ENCODE measurements around the gene WDR91.
"Not testable (repeated sequence)": the region's sequence is repeated elsewhere in the genome, so short reads cannot be mapped to it uniquely, and the experiment has no call there.

The WDR91 gene

GRCh38 chr7:135178364-135178763 is 33.0 kb downstream of the WDR91 start:
- no peak for DNase-seq

- DNase-seq: no peak
Observed at GRCh38 chr7:135177028-135177696, 34.2 kb downstream of the WDR91 start.

- no peak for DNase-seq
Observed at GRCh38 chr7:135175931-135176330, 35.4 kb downstream of the WDR91 start.

GRCh38 chr7:135174941-135175340 is 36.4 kb downstream of the WDR91 start:
- no peak for DNase-seq

GRCh38 chr7:135173916-135174315 is 37.4 kb downstream of the WDR91 start:
- DNase-seq: not testable (repeated sequence)

GRCh38 chr7:135171581-135172291 is 39.6 kb downstream of the WDR91 start:
- DNase-seq: not testable (repeated sequence)

- DNase-seq: not testable (repeated sequence)
Observed at GRCh38 chr7:135170998-135171481, 40.3 kb downstream of the WDR91 start.

GRCh38 chr7:135170274-135170997 is 40.9 kb downstream of the WDR91 start, which contains the start of gene CYREN:
TSS of gene CYREN (minus strand) at chr7:135170707. CDS start at chr7:135168922, 1,785 bp downstream.
- peak; percentile 95 for DNase-seq

- no peak for DNase-seq
Observed at GRCh38 chr7:135169964-135170273, 41.4 kb downstream of the WDR91 start.

- peak; percentile 38 for DNase-seq
Observed at GRCh38 chr7:135169141-135169963, 42.0 kb downstream of the WDR91 start.

GRCh38 chr7:135168489-135169140 is 42.7 kb downstream of the WDR91 start:
- DNase-seq: no peak

GRCh38 chr7:135168001-135168400 is 43.3 kb downstream of the WDR91 start:
- no peak for DNase-seq

GRCh38 chr7:135167365-135167917 is 43.9 kb downstream of the WDR91 start:
- no peak for DNase-seq

GRCh38 chr7:135166338-135166990 is 44.9 kb downstream of the WDR91 start:
- no peak for DNase-seq

- no peak for DNase-seq
Observed at GRCh38 chr7:135165862-135166261, 45.5 kb downstream of the WDR91 start.

- no peak for DNase-seq
Observed at GRCh38 chr7:135164357-135165061, 46.8 kb downstream of the WDR91 start.

GRCh38 chr7:135162382-135163001 is 48.8 kb downstream of the WDR91 start:
- DNase-seq: no peak

GRCh38 chr7:135161669-135162068 is 49.7 kb downstream of the WDR91 start:
- no peak for DNase-seq

GRCh38 chr7:135160858-135161653 is 50.3 kb downstream of the WDR91 start:
- peak; percentile 15 for DNase-seq

Data from fibroblast of skin of back (primary cell).